Eye (tissue), 1 donor: ENCODE results near the gene APLF.
"Not testable (repeated sequence)": the region's sequence is repeated elsewhere in the genome, so short reads cannot be mapped to it uniquely, and the experiment has no call there.

Experiments used
- DNase-seq: peaks from one replicate; pipeline ENCODE4 v3.0.0-alpha.2; 2015

APLF gene

GRCh38 chr2:68591225-68591624 lies 123.8 kb downstream of the APLF start:
- no peak for DNase-seq

GRCh38 chr2:68594041-68594440 lies 126.7 kb downstream of the APLF start:
- no peak for DNase-seq

GRCh38 chr2:68594674-68595492 lies 127.5 kb downstream of the APLF start:
- DNase-seq = peak; percentile 35

GRCh38 chr2:68595493-68595785 lies 128.1 kb downstream of the APLF start:
- not testable (repeated sequence) for DNase-seq

GRCh38 chr2:68600495-68600894 lies 133.1 kb downstream of the APLF start:
- not testable (repeated sequence) for DNase-seq

- DNase-seq = no peak
Observed at GRCh38 chr2:68603059-68603458, 135.7 kb downstream of the APLF start.

- no peak for DNase-seq
Observed at GRCh38 chr2:68604077-68604476, 136.7 kb downstream of the APLF start.

GRCh38 chr2:68605939-68606338 lies 138.6 kb downstream of the APLF start:
- no peak for DNase-seq

GRCh38 chr2:68606759-68607158 lies 139.4 kb downstream of the APLF start:
- DNase-seq = no peak

GRCh38 chr2:68607837-68608236 lies 140.5 kb downstream of the APLF start:
- DNase-seq = no peak

GRCh38 chr2:68612765-68613519 lies 145.6 kb downstream of the APLF start:
- DNase-seq = no peak

- no peak for DNase-seq
Observed at GRCh38 chr2:68620772-68621171, 153.4 kb downstream of the APLF start.

- no peak for DNase-seq
Observed at GRCh38 chr2:68623820-68624219, 156.4 kb downstream of the APLF start.

GRCh38 chr2:68627615-68628014 lies 160.2 kb downstream of the APLF start:
- no peak for DNase-seq
